Liver (tissue), 9 donors: Measurements from ENCODE around the gene CAST. TPM values are rescaled to one million over a fixed set of nuclear protein-coding genes. Genes with fewer than 3 reads are reported as not detected.

Experiments used
- DNase-seq: peaks from one replicate; pipeline ENCODE4 v3.0.0-alpha.2; 2017; ENCODE audit warnings: low spot score
- H3K27ac ChIP-seq, 2 donors: one replicate each; pipeline ENCODE4 v1.7.0; 2013; ENCODE audit warnings: inconsistent platforms in 2 of 2, low read length in 2 of 2, control low read depth in 1 of 2, low read depth in 1 of 2, mild to moderate bottlenecking in 1 of 2
- H3K27me3 ChIP-seq, 4 donors: one replicate each; pipeline versions ENCODE4 v1.6.1 to v1.7.0; 2013; ENCODE audit warnings: low read length in 3 of 4, inconsistent platforms in 1 of 4, mild to moderate bottlenecking in 1 of 4, moderate library complexity in 1 of 4; ENCODE audit not compliant: control insufficient read depth in 4 of 4, insufficient read depth in 4 of 4
- H3K36me3 ChIP-seq, 4 donors: one replicate each; pipeline versions ENCODE4 v1.6.1 to v1.7.0; 2013; ENCODE audit warnings: low read length in 3 of 4, mild to moderate bottlenecking in 3 of 4, low read depth in 1 of 4, moderate library complexity in 1 of 4; ENCODE audit not compliant: control insufficient read depth in 4 of 4, insufficient read depth in 3 of 4
- H3K4me1 ChIP-seq, 4 donors: one replicate each; pipeline versions ENCODE4 v1.6.1 to v1.7.0; 2013; ENCODE audit warnings: low read length in 3 of 4, mild to moderate bottlenecking in 3 of 4, moderate library complexity in 1 of 4; ENCODE audit not compliant: control insufficient read depth in 4 of 4, insufficient read depth in 4 of 4
- H3K4me3 ChIP-seq, 3 donors: one replicate each; pipeline versions ENCODE4 v1.6.1 to v1.7.0; 2013; ENCODE audit warnings: low read length in 3 of 3, control low read depth in 1 of 3, low read depth in 1 of 3, mild to moderate bottlenecking in 1 of 3
- H3K9ac ChIP-seq, 2 donors: one replicate each; pipeline ENCODE4 v1.7.0; 2013; ENCODE audit warnings: low read length in 2 of 2, mild to moderate bottlenecking in 2 of 2, moderate library complexity in 2 of 2, control low read depth in 1 of 2, low read depth in 1 of 2
- H3K9me3 ChIP-seq, 4 donors: one replicate each; pipeline versions ENCODE4 v1.6.1 to v1.7.0; 2013; ENCODE audit warnings: low read length in 3 of 4; ENCODE audit not compliant: control insufficient read depth in 4 of 4
- ATF3 ChIP-seq: IDR thresholded peaks from 2 replicates; pipeline ENCODE4 v1.6.1; 2016; ENCODE audit warnings: antibody characterized with exemption
- EGR1 ChIP-seq, 2 donors: IDR thresholded peaks; 2 replicates each; pipeline ENCODE4 v1.6.1; 2016 to 2018; ENCODE audit warnings: antibody characterized with exemption in 2 of 2, low read depth in 2 of 2
- FOXA1 ChIP-seq: IDR thresholded peaks from 2 replicates; pipeline ENCODE4 v1.6.1; 2016; ENCODE audit warnings: antibody characterized with exemption
- FOXA2 ChIP-seq: IDR thresholded peaks from 2 replicates; pipeline ENCODE4 v1.6.1; 2016; ENCODE audit warnings: antibody characterized with exemption
- GABPA ChIP-seq, 2 donors: IDR thresholded peaks in 1 of 2; conservative IDR thresholded peaks in 1 of 2; 2 replicates each; pipeline ENCODE4 v1.6.1; 2016; ENCODE audit warnings: antibody characterized with exemption in 2 of 2, mild to moderate bottlenecking in 1 of 2, moderate library complexity in 1 of 2
- HNF4A ChIP-seq, 2 donors: conservative IDR thresholded peaks; 2 replicates each; pipeline ENCODE4 v1.6.1; 2016; ENCODE audit warnings: antibody characterized with exemption in 2 of 2, mild to moderate bottlenecking in 2 of 2
- JUND ChIP-seq, 2 donors: IDR thresholded peaks; 2 replicates each; pipeline ENCODE4 v1.6.1; 2016; ENCODE audit warnings: antibody characterized with exemption in 2 of 2
- MAX ChIP-seq: IDR thresholded peaks from 2 replicates; pipeline ENCODE4 v1.6.1; 2016; ENCODE audit warnings: antibody characterized with exemption
- NR2F2 ChIP-seq: IDR thresholded peaks from 2 replicates; pipeline ENCODE4 v1.6.1; 2016; ENCODE audit warnings: antibody characterized with exemption
- RAD21 ChIP-seq, 2 donors: IDR thresholded peaks; 2 replicates each; pipeline ENCODE4 v1.6.1; 2016; ENCODE audit warnings: antibody characterized with exemption in 2 of 2, mild to moderate bottlenecking in 2 of 2
- RXRA ChIP-seq, 2 donors: IDR thresholded peaks; 2 replicates each; pipeline ENCODE4 v1.6.1; 2017 to 2018; ENCODE audit warnings: antibody characterized with exemption in 2 of 2, mild to moderate bottlenecking in 1 of 2
- SP1 ChIP-seq: IDR thresholded peaks from 2 replicates; pipeline ENCODE4 v1.6.1; 2018; ENCODE audit warnings: antibody characterized with exemption, mild to moderate bottlenecking
- TAF1 ChIP-seq: conservative IDR thresholded peaks from 2 replicates; pipeline ENCODE4 v1.6.1; 2016; ENCODE audit warnings: antibody characterized with exemption, mild to moderate bottlenecking
- ZBTB33 ChIP-seq: IDR thresholded peaks from 2 replicates; pipeline ENCODE4 v1.6.1; 2016; ENCODE audit warnings: antibody characterized with exemption
- WGBS: extraction: QIAGEN DNeasy Blood & Tissue Kit; methylation state at CpG from one replicate; pipeline ENCODE4 v1.1.7; 2013; 5-methylcytosine and 5-hydroxymethylcytosine counted together
- polyA plus RNA-seq, 2 donors: library from polyadenylated mRNA; stranded (reverse) in 1 of 2; unstranded in 1 of 2; fragments of 200-250 nt in 1 of 2; fragments of >200 nt in 1 of 2; fragmentation: Nextera tagmentation in 1 of 2; extraction: Ambion mirVana in 1 of 2; gene quantifications; one replicate each; pipeline versions ENCODE4 v1.2.1 to v1.2.3, GENCODE V29; 2013 to 2015
- total RNA-seq, 2 donors: library from RNA; depleted of rRNA; stranded (reverse); fragments of >200 nt; gene quantifications; one replicate each; pipeline ENCODE4 v1.2.3, GENCODE V29; 2014
- TF ChIP-seq, protein P1 (sequence below): fragments of 150-350 bp; IDR thresholded peaks from 2 replicates; pipeline ENCODE4 v1.5.1; 2017; ENCODE audit warnings: improper control_type of control experiment, low read depth, low read length; ENCODE audit not compliant: missing input control
- TF ChIP-seq, protein P2 (sequence below): IDR thresholded peaks from 2 replicates; pipeline ENCODE4 v1.6.1; 2016; ENCODE audit warnings: antibody characterized with exemption, mild to moderate bottlenecking
- donor health status: healthy.
- donor health status: healthy.
- donor health status: healthy.
- donor health status: healthy.
- donor health status: healthy.

CAST gene
- total and polyA plus RNA-seq, 4 donors = 43.3 to 126 (median 81.0) TPM

DNA sequence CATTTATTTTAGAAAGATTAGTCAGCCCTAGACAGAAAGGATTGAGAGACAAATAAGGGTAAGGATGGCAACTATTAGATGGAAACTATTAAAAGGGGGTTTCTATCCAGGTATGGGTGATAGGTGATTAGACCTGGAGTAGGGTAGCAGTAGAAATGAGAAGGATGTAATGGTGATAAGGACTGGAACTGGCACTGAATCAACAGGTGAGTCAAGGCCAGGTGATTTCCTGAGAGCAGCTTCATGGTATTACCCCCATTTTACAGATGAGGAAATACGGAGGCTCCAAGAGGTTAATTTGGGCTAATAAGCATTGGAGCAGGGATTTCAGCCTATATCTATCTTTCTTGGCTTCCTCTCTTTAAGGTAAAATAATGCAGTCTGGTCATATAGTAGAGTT is 55.7 kb downstream of the CAST start:
- no peak for TF ChIP-seq FOXA1
- TF ChIP-seq ZBTB33 = no peak
- TF ChIP-seq TAF1 = no peak
- no peak for TF ChIP-seq ATF3
- TF ChIP-seq MAX = no peak
- TF ChIP-seq HNF4A (conservative IDR thresholded peaks at IDR 0.05) = no peak
- TF ChIP-seq GABPA (IDR thresholded peaks at IDR 0.05 in 1 of 2, conservative IDR thresholded peaks at IDR 0.05 in 1 of 2) = no peak
- TF ChIP-seq SP1 = no peak
- TF ChIP-seq RXRA (IDR thresholded peaks at IDR 0.05) = no peak
- TF ChIP-seq, protein P1, sequence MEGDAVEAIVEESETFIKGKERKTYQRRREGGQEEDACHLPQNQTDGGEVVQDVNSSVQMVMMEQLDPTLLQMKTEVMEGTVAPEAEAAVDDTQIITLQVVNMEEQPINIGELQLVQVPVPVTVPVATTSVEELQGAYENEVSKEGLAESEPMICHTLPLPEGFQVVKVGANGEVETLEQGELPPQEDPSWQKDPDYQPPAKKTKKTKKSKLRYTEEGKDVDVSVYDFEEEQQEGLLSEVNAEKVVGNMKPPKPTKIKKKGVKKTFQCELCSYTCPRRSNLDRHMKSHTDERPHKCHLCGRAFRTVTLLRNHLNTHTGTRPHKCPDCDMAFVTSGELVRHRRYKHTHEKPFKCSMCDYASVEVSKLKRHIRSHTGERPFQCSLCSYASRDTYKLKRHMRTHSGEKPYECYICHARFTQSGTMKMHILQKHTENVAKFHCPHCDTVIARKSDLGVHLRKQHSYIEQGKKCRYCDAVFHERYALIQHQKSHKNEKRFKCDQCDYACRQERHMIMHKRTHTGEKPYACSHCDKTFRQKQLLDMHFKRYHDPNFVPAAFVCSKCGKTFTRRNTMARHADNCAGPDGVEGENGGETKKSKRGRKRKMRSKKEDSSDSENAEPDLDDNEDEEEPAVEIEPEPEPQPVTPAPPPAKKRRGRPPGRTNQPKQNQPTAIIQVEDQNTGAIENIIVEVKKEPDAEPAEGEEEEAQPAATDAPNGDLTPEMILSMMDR = no peak
- Histone ChIP-seq H3K4me1 (peaks cover 6 to 30% (median 17%) of the 10 kb centered on the region in 4 donors), H3K36me3 (no peaks in the 10 kb centered on the region), H3K27ac (no peak overlapping the region), H3K27me3 (no peaks in the 10 kb centered on the region), H3K4me3 (no peak overlapping the region), H3K9me3 (no peaks in the 10 kb centered on the region), H3K9ac (no peak overlapping the region)
- no peak for DNase-seq
- 96% methylated on average over 1 of the region's 1 CpG for WGBS

DNA sequence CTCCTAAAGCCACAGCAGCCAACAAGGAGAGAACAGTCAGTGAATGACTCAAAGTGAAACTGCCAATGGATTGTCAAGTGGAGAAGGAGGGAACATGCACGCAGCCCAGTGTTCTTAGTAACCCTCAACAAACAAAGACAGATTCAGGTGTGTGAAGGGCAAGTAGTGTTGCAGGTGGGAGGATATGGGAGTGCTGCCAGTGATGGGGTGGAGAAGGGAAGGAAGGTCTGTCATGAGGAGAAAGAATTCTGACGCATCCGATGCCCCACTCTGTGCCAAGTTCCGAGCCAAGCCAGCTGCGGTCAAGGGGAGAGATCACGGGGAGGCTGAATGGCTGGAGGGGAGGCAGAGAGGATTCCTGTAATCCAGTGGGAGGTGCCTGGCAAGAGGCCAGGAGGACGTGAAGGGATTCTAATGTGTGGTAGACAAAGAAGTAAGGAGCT is 56.5 kb downstream of the CAST start:
- no peak for DNase-seq
- 76% methylated on average over 7 of the region's 7 CpGs for WGBS
- H3K27ac ChIP-seq = no peak overlapping the region
- peaks cover 6 to 30% (median 16%) of the 10 kb centered on the region in 4 donors for H3K4me1 ChIP-seq
- H3K9ac ChIP-seq = no peak overlapping the region
- H3K27me3 ChIP-seq = no peaks in the 10 kb centered on the region
- TF ChIP-seq SP1 = no peak
- no peak for TF ChIP-seq EGR1 (IDR thresholded peaks at IDR 0.05; ENCODE audit: low read depth in 2 of 2)
- no peak for TF ChIP-seq JUND (IDR thresholded peaks at IDR 0.05)
- TF ChIP-seq MAX = no peak
- no peak for TF ChIP-seq ATF3
- TF ChIP-seq NR2F2 = no peak
- no peak for TF ChIP-seq FOXA1
- no peak for TF ChIP-seq TAF1
- TF ChIP-seq, protein P2, sequence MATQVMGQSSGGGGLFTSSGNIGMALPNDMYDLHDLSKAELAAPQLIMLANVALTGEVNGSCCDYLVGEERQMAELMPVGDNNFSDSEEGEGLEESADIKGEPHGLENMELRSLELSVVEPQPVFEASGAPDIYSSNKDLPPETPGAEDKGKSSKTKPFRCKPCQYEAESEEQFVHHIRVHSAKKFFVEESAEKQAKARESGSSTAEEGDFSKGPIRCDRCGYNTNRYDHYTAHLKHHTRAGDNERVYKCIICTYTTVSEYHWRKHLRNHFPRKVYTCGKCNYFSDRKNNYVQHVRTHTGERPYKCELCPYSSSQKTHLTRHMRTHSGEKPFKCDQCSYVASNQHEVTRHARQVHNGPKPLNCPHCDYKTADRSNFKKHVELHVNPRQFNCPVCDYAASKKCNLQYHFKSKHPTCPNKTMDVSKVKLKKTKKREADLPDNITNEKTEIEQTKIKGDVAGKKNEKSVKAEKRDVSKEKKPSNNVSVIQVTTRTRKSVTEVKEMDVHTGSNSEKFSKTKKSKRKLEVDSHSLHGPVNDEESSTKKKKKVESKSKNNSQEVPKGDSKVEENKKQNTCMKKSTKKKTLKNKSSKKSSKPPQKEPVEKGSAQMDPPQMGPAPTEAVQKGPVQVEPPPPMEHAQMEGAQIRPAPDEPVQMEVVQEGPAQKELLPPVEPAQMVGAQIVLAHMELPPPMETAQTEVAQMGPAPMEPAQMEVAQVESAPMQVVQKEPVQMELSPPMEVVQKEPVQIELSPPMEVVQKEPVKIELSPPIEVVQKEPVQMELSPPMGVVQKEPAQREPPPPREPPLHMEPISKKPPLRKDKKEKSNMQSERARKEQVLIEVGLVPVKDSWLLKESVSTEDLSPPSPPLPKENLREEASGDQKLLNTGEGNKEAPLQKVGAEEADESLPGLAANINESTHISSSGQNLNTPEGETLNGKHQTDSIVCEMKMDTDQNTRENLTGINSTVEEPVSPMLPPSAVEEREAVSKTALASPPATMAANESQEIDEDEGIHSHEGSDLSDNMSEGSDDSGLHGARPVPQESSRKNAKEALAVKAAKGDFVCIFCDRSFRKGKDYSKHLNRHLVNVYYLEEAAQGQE = no peak
- no peak for TF ChIP-seq ZBTB33
- no peak for TF ChIP-seq RAD21 (IDR thresholded peaks at IDR 0.05)
- no peak for TF ChIP-seq HNF4A (conservative IDR thresholded peaks at IDR 0.05)
- no peak for TF ChIP-seq GABPA (IDR thresholded peaks at IDR 0.05 in 1 of 2, conservative IDR thresholded peaks at IDR 0.05 in 1 of 2)
- TF ChIP-seq, protein P1 = no peak
- TF ChIP-seq FOXA2 = no peak
- H3K36me3 ChIP-seq = no peaks in the 10 kb centered on the region
- H3K9me3 ChIP-seq = no peaks in the 10 kb centered on the region
- no peak overlapping the region for H3K4me3 ChIP-seq
